HK-2 (cell line): ENCODE measurements around the gene GPR141.
"Not testable (repeated sequence)": the region's sequence is repeated elsewhere in the genome, so short reads cannot be mapped to it uniquely, and the experiment has no call there.

Source experiments
- DNase-seq: peaks from one replicate; pipeline ENCODE4 v3.0.0-alpha.2; 2018; ENCODE audit not compliant: unreplicated experiment

The GPR141 gene

DNA sequence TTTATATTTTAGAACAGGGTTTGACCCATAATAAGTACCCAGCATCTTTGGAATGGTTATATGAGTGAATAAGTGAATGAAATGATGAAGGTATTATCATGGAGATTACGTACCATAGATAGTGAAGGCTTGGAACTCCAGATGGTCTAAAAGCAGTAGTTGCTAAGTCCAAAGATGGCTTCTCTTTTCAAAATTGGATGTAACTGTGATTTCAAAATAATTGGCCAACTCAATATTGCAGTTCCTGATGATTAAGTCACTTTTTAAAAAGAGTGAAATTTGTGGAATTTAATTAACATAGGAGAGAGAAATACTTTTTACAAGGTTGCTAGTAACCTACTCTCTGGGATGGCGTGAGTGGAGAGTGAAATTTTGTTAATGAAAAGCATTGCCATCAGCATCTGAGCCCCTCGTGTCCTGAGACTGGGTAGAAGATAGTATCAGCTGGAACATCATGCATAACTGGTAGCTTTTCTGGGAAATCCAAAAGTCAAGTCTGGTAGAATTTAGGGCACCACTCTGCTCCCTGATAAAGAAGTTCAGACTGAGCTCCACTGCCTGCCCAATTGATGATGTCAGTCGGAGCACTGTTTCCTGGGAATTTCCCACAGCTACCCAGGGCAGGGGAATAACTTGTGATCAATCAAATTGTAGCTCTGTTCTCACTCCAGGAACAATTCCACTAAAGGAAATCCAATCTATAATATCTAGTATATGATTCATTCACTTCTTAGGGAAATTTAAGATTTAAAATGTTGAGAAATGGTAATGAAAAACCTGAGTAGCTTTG, 3.2 kb downstream of the GPR141 start:
- DNase-seq: no peak

- no peak for DNase-seq
These were observed 6.6 kb downstream of the GPR141 start for GRCh38 chr7:37690206-37690605.

- no peak for DNase-seq
These were observed 10.9 kb downstream of the GPR141 start for GRCh38 chr7:37694208-37695094.

- no peak for DNase-seq
These were observed 14.7 kb downstream of the GPR141 start for GRCh38 chr7:37698276-37698675.

DNA sequence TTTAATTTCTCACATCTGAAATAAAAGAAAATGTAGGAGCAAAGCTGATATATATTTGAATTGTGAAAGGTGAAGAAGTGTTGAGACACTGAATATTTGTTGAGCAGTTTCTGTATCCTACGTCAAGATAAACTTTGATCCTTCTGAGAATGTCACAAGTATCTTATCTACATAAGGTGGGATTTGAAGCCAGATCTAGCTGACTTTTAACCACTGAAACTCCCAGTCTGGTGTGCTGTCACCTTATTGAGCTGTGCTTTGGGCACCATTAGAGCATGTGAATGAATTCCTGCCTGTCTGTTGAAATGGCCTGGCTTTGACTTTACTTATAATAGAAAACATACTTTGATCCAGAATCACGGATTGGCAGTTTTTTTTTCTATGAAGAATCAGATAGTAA, 15.2 kb downstream of the GPR141 start:
- no peak for DNase-seq

DNA sequence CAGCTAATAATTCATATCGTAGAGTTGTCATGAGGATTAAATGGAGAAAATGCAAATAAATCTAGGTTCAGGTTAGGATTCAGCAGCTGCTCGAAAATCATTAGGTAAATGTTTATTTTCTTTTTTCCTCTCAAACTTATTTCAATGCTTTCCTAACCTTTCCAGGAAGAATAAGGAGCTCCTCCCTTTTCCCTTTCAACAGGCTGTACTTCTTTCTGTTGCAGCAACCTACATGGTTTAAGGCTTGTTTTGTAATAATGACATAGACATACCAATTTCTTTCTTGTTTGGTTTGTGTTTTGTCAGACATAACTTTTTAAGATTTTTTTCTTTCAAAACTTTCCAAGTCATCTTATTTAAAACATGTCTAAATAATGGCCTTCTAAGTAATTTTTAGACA, 18.2 kb downstream of the GPR141 start:
- no peak for DNase-seq

DNA sequence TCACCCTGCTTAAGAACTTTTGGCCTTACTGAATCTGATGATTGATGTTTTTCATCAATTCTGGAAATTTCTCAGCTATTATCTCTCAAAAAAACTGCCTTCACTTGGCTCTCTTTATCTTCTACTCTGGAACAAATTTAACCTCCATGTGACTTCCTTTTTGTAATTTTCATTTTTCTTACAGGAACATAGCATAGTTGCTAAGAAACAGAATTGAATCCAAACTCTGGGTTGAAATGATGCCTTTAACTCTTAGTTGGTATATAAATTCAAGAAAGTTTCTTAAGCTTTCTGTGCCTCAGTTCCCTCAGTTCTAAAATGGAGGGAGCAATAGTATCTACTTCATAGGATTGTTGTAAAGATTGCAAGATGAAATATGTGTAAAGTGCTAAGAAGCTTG, 19.8 kb downstream of the GPR141 start:
- no peak for DNase-seq

- not testable (repeated sequence) for DNase-seq
These were observed 20.8 kb downstream of the GPR141 start for GRCh38 chr7:37704328-37704833.

GRCh38 chr7:37705976-37706375, 22.4 kb downstream of the GPR141 start:
- DNase-seq: no peak

- no peak for DNase-seq
These were observed 23.2 kb downstream of the GPR141 start for GRCh38 chr7:37706804-37707203.

- DNase-seq: no peak
These were observed 24.4 kb downstream of the GPR141 start for GRCh38 chr7:37707754-37708485.

DNA sequence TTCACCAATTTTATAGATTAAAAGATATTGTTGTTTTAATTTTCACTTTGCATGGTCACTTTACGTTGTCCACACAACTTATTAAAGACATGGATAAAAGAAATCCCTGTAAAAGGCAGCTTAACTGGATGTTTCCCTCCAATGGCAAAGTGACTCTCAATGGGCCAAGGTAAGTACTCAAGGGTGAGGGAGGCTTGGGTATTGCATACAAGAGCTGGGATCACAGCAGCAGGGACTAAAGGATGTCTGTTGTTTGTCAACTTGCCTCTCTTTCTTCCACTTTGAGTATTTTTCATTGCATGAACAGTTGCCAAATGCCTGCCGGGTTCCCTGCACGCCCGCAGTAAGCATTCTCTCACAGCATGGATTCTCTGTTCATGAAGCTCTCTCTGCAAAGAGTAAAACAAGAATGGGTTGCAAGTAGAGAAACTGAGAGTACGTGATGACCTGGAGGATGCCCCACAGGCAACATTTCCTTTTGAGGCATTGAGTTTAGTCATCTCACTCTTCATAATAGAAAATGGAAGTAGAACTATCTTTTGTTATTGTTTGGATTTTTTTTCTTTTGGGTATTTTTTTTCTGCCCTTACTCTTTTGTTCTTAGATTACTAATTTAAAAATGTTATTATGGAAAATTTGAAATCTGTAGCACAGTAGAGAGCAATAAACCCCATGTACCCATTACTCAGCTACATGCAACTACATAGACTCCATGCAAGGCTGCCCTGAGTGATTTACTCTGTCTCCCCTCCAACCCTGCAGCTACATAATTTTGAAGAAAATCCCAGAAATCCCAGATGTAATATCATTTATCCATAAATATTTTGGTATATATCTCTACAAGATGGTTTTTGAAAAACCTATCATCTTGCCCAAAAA, 26.3 kb downstream of the GPR141 start:
- DNase-seq: no peak

- no peak for DNase-seq
These were observed 30.0 kb downstream of the GPR141 start for GRCh38 chr7:37713613-37714012.

- DNase-seq: no peak
These were observed 31.0 kb downstream of the GPR141 start for GRCh38 chr7:37714606-37715005.

- no peak for DNase-seq
These were observed 35.0 kb downstream of the GPR141 start for GRCh38 chr7:37718585-37718984.

- DNase-seq: no peak
These were observed 35.5 kb downstream of the GPR141 start for GRCh38 chr7:37719077-37719476.

DNA sequence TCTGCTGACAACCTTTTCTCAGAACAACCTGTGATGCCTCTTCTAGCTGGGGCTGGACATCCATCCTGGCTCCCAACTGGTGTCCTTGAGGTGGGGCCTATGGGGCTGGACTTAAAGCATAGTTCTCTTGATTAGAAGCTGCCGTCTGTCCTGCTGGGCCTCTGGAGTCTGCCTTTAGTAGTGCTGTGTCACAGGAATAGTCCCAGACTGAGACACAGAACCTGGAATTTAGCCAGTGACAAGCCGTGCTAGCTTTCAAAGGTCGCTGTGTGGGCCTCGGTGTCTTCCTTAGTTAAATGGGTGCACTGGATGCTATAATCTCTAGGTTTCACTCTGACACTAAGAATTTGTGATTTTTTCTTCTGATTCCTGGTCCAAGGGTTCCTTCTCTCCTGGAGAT, 41.2 kb downstream of the GPR141 start:
- no peak for DNase-seq

DNA sequence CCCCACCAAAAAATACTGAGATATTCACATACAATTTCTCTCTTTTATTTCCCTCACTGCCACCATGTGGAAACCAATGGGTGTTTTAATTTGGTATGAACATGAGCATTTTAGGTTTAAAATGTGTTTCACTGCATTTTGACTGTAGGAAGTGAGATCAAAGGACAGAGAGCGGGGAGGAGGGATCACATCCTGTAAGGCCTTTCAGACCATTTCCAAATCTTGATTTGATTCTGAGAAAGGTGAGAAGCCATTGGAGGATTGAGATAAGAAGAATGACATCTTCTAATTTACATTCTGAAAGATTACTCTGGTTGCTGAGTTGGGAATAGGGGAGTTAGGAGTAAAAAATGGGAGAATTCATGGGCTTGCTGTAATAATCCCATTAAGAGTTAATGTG, 42.5 kb downstream of the GPR141 start:
- DNase-seq: no peak

GRCh38 chr7:37728747-37729146, 45.2 kb downstream of the GPR141 start:
- DNase-seq: no peak

DNA sequence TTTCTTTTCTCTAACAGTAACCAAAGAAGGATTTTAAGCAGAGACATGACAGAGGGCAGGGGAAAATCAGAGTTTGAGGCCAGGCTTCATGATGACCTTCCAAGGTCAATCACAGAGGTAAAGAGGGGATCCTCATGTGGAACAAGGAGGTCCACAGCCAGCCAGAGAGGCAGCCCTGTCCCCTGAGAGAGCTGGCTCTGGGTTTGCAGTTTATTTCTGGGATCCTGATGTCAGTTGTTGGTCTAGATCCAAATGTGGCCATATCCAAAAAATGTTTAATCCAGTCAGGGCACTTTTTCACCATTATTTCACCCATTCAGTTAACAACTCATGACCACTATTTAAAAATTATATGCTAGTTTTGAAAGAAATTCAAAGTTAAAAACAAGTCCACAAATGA, 45.6 kb downstream of the GPR141 start:
- DNase-seq: no peak

GRCh38 chr7:37730501-37730900, 46.9 kb downstream of the GPR141 start:
- no peak for DNase-seq
